ENCODE measurements around the gene CD86.
"Not testable (repeated sequence)": the region's sequence is repeated elsewhere in the genome, so short reads cannot be mapped to it uniquely, and the experiment has no call there.

The CD86 gene

DNA sequence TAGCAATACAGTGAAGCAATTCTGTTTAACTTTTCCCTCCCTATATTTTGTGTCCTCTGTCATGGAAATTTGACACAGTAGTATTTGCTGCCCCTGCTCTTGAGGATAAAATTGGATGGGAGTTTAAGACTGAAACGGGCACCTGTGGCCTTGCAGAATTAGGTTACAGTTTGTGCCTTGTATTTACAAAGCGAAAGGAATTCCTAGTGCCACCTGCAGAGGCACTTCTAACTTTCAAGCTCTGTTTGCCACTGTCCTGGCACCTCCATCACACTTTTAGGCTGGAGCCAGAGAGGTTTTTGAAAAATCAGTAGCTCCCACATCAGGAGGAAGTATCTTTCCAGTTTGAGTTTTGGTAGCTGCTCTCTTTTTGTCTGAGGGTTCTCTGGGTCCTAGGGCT lies 39.5 kb downstream of the CD86 start:
- DNase-seq, result no peak

DNA sequence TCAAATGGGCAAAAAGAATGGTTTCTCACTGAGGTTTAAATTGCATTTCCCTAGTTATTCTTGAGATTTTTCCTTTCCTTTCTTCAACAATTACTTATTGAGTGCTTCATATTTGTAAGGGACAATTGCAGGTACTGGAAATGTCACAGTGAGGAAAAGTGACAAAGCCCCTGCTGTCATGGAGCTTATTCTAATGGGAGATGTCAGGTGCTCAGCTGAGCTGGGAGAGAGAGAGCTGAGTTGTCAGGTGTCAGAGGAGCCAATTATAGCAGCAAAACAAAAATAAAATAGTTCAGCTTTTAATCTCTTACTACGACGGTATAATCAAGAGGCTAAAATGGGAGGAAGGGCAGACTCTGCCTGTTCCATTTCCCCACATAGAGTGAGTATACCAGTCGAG lies 42.0 kb downstream of the CD86 start:
- DNase-seq, result no peak

DNA sequence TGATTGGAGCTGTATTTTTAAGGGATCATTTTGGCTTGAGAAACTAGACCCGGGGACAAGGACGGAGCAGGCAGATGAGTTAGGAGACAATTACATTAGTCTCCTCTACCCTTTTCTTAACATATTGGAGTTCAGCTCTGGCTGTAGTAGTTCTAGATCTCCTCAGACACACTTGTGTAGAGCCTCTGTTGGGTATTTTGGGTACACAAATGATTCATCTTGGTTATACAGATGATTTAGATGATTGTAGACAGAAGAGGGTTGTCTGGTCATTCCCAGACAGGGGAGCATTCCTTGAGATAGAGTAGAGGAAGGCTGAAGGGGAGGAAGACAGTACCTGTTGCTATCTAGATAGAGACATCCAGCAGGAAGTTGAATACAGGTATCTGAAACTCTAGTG lies 43.4 kb downstream of the CD86 start:
- no peak for DNase-seq

DNA sequence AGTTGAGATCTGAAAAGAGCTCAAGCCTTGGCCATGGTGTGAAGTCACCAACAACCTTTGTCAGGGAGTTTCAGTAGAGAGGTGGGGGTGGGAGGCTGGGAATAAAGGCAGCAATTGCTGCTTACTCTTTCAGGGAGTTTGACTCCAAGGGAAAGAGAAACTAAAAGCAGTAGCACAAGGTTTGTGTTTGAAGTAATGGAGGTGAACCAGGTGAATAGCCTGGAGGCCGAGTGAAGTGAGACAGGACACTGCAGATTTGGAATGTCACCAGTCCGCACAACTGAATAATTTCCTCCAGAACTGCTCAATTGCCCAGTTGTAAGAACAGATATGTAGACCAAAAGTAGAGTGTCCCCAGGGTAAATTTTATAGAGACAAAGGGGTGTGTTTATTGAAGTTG lies 44.1 kb downstream of the CD86 start:
- no peak for DNase-seq

DNA sequence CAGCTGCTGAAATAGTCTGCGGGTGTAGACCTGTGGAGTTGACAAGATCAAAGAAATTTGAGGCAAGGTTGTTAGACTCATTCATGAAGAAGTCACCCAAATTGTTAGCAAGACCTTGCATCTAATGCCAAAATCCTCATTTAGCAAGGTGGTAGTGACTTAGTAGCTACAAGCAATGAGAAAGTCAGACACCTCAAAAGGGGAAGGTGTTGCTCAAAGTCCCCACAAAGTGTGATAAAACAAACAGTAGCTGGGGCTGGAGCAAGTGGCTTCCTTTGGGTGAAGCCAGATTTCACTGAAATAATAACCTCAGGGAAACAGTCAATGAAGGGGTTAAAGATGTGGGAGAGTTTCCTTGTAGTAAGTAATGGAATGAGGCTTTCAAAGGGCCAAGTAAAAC lies 44.9 kb downstream of the CD86 start:
- DNase-seq, result no peak

DNA sequence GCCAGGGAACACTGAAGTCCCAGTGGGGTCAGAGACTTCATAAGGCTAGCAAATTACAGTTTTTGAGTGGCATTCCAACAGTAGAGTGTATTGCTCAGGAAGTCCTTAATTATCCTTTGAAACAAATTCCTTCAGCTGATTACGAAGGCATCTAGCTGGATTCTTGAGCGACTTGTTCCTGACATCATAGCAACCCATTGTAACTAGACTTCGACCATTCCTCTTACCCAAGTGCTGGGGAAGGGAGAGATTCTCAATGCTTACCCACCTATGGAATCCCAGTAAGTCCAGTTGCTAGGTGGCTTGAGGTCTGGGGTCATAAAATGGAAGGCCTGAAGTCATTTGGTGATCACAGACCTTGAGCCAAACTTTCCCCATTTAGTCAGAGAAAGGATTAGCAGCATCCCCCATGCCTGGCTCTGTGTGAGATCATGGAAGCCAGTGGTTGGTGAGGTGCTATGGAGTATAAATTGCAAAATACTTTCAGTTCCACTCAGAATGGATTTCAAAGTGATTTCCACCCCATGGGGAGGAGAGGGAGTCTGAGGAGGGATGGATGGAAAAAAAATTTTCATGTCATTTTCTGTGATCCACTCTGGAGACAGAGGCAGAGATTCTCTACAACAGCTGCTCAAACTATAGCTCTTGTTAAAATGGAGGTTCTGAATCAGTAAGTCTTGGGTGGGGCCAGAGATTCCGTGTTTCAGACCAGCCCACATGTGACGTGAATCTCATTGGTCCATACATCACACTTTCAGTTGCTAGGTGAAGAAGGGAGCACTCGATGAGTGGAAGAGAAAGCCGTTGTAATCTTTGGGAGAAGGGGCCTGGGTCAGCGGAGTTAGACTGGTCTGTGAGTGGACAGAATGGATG lies 45.7 kb downstream of the CD86 start:
- no peak for DNase-seq

DNA sequence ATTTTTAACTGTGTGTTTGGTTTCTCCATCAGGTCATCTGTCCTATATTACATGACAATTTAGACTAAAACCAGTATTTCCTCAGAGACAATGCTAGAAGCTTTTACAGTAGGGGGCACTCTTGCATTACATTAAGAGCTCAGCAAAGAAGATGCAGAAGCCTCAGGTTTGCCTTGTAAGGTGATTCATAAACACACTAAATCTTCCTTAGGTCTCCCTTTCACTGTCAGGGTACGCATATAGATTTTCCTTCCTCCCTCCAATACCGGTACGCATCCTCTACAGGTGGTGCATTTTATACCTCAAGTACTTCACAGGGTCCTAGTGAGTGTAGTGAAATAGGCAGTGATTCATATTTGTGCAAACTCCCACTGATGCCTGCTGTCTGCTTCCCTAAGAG lies 46.5 kb downstream of the CD86 start:
- no peak for DNase-seq

DNA sequence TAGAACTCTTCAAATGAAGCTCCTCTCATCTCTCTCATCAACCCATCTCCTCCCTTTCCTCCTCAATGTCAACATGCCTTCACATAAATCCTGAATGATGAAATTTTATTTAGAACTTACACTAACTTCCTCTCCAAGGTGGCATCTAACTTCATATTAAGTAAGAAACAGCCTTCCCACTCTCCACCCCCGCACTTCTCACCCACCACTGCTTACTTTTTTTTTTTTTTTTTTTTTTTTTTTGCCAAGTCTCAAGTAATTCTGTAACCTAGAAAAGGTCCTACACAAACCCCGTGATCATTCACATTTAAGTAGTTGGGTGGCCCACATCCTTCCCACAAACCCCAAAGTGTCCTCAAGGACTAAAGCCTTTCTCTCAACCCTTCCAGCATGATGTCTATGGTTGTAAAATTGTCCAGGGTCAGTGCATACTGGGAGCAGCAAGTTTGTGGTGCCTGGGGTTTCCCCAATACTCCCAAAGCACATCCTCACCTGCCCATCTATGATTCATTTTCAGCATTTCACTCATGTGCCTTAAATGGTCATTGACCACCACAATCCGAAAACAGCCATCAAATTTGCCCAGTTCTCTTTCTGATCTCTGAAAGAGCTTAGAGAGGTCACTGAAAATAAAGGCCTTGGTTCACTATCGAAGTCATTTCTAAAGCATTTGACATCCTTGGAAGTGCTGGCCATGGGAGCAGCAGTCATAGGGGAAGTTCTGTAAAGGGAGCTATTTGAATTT lies 47.2 kb downstream of the CD86 start:
- DNase-seq, result no peak

DNA sequence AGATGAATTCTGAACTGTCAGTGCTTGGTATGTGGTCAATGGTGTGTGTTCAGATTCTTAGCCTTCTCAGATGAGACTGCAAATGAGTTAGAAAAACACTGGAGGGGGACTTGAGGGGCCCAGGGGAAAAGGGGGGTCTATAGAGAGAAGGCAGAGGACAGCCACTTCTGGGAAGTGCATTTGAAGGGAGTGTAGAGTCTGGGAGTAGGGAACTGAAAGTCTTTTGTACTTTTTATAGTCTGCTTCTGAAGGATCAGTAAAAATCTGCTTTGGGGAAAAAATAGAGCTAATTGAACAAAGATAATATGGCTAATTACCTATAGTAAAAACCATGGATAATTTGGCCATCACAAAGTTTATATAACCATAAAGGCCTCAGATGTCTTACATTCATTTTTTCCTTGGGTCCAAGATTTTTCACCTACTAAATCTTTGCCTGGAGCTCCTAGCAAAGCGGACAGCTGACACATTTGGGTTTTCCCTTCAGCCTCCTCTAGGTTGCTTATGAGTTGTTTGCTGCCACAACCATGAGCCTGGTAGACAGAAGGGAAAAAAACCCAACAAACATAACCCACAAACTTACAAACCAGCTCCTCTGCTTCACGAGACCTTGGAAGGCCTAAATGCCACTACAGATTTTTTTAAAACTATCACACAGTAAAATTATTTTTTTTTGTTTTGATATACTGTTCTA lies 48.8 kb downstream of the CD86 start:
- no peak for DNase-seq

DNA sequence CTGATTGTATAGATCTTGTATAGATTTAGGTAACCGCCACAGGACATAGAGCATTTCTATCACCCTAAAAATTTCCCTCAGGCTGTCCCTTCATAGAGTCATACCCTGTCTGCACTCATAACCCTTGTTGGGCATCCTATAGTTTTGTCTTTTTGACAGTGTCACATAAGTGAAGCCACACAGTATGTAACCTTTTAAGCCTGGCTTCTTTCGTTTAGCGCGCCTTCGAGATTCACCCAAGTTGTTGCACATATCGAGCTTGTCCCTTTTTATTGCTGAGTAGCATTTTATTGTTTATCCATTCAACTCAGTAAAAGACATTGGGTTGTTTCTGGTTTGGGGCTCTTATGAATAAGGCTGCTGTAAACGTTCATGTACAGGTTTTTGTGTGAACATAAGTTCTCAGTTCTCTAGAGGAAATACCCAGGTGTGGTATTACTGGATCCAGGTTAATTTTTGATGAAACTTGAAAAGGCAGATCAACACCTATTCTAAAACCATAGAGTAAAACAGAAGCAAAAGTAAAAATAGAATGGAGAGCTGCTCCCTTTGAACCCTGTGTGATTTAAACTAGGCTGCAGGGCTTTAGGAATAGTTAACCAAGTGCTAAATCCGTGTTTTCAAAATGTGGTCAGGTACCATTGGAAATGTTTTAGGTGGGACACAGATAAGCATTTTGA lies 49.5 kb downstream of the CD86 start:
- DNase-seq, result no peak

DNA sequence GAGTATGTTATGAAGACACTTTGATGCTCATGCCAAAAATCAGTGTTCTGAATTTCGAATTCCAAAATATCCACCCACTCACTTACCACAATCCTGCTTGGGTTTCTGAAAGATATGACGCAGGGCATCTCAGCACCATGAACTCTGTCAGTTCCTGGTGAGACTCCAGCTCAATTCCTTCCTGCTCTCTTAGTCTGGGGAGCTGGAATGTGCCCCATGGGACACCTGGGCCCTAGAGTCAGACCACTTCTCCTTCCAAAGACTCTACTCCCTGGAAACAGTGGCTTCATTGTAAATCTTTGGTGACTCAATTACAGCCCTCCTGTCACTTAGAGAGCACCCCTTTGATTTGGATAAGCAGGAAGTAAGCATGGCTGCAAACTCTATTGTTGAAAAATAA lies 50.5 kb downstream of the CD86 start:
- DNase-seq, result no peak

DNA sequence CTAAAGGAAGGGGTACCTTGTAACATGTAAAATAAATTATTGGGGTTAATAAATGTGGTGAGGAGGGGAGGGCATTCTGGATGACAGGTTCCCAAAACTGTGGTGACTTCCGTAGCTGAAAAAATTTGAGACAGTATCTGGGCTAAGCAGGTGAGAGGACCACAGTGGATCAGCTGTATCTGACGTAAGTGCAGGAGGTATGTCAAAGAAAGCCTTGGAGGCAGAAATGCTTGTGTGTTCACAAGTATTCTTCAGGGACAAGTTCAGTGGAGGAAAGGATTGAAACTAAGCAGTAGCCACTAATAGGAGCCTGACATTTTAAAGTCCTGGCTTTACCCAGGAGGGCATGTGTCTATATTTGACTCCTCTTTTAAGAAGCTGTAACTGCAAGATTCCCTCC lies 52.0 kb downstream of the CD86 start:
- no peak for DNase-seq

DNA sequence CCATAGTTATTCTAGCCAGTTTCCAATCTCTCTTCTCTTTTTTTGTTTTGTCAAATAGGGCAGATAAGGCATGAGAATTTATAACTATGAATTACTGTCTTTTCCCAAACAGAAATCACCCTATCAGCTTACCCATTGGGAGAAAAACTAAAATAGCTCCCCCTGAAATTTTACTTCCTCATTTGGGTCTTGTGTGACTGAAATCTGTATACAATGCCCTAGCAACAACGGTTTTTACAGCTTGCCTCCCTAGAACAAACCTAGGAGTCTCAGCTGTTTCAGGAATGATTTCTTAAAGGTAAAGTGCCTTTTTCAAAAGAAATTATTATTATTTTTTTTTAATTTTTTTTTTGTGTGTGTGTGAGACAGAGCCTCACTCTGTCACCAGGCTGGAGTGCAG lies 56.8 kb downstream of the CD86 start:
- DNase-seq, result no peak

DNA sequence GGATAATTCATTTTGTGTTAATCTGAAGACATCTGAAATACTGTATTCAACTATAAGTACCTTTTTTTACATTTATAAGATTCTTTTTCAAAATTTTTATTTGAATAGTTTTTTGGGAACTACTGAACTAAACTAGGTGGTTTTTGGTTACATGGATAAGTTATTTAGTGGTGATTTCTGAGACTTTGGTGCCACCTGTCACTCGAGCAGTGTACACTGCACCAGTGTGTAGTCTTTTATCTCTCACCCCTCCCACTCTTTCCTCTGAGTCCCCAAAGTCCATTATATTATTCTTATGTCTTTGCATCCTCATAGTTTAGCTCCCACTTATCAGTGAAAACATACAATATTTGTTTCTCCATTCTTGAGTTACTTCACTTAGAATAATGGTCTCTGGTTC lies 57.6 kb downstream of the CD86 start:
- DNase-seq, result no peak

DNA sequence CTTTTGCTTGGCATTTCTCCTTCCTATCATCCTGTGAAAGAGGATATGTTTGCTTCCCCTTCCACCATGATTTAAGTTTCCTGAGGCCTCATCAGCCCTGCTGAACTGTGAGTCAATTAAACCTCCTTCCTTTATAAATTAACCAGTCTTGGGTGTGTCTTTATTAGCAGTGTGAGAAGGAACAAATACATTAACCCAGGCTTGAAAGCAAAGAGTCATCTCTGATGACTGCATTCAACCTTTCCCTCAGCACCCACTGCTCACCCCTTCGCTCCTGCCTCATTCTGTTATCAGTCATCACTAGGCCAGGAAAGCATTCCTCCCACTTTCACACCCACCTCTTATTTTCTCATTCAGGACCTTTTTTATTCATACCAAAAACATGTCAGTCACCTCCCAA lies 68.7 kb downstream of the CD86 start:
- DNase-seq, result no peak

DNA sequence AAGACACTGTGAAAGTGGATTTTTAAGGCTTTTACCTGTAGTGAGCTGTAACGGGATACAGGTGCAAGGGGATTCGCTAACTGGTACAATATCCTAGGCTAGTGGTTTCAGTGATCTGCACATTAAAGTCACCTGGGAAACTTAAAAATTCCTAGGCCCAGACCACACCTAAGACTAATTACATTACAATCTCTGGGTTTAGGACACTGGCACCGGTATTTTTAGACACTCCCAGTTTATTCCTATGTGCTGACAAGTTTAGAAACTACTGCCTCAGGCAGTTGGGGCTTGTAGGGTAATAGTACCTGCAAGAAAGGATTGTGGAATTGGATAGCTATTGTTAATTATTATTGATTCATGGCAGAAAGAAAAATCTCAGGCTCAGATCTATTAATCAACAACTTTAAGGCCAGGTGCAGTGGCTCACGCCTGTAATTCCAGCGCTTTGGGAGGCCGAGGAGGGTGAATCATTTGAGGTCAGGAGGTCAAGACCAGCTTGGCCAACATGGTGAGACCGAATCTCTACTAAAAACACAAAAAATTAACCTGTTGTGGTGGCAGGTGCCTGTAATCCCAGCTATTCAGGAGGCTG lies 77.9 kb downstream of the CD86 start:
- no peak for DNase-seq

DNA sequence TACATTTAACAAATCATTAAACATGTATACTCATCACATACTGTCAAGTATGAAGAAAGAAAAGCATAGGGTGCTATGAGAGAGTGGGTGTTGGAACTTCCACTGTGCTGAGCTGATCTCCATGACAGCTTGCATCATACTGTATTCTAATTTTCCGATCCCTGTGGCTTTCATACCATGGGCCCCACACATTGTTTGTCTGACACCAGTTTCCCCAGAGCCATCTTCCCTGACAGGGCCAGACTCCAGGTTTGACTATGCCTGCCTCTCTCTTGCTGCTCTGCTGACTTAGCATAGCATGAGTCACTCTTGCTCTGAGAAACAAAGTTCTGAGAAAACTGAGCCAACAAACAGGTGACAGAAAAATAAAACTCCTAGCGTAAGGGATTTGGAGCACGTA lies 91.3 kb downstream of the CD86 start:
- no peak for DNase-seq

DNA sequence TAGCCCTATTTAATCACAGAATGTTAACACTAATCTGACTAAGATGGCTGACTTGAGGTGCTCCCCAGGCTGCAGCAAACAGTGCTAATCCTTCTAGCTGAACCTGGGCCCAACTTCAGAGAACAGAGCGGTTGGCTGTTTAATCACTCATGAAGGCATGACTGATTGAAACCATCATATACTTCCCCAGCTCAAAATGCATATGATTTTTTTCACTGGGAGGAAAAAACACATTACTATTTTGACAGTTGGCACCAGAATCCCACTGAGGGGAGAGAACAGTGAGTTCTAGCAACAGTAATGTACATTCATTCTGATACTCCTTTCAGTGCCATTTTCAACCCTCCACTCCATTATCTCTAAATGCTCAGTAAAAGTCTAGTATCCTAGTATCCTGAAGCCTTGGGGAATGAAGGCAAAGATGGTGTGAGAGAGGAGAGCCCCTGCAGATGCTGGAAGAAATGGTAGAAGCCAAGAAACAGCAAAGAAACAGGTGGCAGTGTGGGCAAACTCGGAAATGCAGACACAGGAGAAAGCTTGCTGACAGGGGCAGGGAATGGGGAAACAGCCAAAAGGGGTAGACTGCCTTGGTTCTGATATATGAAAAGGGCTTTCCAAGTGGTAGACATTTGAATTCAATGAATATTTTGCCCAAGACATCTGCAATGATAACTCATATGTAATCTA lies 93.9 kb downstream of the CD86 start:
- no peak for DNase-seq

DNA sequence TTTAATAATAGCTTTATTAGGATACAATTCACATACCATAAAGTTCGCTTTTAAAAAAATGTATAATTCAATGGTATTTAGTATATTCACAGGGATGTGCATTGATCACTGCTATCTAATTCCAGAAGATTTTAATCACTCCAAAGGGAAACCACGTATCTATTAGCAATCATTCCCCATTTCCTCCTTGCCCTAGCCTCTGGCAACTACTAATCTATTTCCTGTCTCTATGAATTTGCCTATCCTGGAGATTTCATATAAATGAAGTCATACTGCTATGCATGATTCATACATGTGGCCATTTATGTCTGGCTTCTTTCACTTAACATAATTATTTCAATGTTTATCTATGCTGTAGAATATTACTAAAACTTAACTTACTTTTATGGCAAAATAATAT lies 96.3 kb downstream of the CD86 start:
- no peak for DNase-seq

DNA sequence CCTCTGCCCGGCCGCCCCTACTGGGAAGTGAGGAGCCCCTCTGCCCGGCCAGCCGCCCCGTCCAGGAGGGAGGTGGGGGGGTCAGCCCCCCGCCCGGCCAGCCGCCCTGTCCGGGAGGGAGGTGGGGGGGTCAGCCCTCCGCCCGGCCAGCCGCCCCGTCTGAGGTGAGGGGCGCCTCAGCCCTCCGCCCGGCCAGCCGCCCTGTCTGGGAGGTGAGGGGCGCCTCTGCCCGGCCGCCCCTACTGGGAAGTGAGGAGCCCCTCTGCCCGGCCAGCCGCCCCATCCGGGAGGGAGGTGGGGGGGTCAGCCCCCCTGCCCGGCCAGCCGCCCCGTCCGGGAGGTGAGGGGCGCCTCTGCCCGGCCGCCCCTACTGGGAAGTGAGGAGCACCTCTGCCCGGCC lies 109.8 kb downstream of the CD86 start:
- DNase-seq, result not testable (repeated sequence)

DNA sequence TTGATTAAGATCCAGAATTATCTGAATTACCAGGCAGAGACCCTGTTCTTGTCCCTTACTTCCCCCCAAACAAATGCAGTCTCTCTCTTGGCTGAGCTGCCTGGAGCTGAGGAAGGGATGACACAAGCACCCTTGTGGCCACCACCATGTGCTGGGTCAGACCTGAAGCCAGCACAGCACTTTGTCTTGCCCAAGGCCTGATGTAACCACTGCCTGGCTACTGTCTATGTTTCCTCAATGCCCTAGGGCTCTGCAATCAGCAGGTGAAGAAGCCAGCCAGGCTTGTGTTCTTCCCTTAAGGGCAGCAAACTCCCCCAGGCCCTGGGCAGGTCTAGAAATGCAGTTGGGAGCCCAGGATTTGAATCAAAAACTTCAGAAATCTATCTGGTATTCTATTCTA lies 112.5 kb downstream of the CD86 start:
- DNase-seq, result no peak

DNA sequence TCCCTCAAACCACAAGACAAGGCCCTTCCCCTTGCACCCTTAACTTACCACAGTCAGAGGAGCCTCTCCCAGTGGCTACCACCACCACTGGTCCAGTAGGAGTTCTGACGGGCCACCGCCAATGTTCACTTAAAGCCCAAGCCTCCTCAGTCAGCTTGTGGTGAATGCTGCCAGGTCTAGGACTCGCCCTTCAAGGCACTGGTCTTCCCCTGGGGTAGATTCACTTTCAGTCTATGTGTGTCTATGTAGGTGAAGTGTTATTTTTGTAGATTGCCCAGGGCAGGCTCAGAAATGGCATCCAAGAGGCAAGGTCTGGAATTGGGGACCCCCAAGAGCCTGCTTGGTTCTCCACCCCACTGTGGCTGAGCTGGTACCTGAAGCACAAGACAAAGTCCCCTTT lies 112.9 kb downstream of the CD86 start:
- DNase-seq, result no peak
